H54 (cell line): ENCODE data around the gene NEK6.

ENCODE experiments used
- DNase-seq: peaks from one replicate; pipeline ENCODE4 v3.0.0; 2011; ENCODE audit warnings: low spot score, mixed read lengths; ENCODE audit not compliant: insufficient read length
- FAIRE-seq: peaks from 3 replicates; lab custom pipeline; 2011; peaks lifted over from hg19 to GRCh38; lab: Jason Lieb, UNC
- POLR2A ChIP-seq: IDR thresholded peaks from 2 replicates; pipeline ENCODE4 v1.6.1; 2011; ENCODE audit warnings: low read depth, mild to moderate bottlenecking, low read length

The NEK6 gene

DNA sequence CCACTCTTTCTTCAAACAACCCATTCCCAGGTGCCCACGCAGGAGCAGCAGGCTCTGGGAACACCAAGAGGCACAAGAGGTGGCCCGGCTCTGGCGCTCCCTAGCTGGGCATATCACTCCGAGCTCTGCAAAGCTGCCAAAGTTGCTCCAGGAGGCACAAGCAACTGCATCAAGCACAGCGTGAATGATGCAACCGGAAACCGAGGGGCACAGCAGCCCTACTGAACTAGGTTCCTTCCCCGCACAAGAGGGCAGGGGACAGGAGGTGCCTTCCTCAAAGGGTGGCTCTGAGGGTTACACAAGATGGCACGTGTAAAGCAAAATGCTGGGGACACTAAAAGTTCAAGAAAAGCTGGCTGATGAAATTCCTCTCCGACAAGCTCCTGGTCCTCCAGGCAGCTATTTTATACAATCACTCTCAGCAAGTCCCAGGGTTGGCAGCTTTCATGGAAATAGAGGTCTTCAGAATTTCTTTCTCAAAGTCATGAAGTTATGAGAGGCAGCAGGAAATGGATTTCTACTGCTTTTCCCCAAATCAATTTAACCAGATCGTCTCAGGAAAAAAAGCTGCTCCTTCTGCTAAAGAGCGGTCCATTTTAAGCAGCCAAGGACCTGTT lies 134.6 kb downstream of the NEK6 start:
- no peak for TF ChIP-seq POLR2A
- FAIRE-seq = peak; percentile 83
- DNase-seq = peak; percentile 51

DNA sequence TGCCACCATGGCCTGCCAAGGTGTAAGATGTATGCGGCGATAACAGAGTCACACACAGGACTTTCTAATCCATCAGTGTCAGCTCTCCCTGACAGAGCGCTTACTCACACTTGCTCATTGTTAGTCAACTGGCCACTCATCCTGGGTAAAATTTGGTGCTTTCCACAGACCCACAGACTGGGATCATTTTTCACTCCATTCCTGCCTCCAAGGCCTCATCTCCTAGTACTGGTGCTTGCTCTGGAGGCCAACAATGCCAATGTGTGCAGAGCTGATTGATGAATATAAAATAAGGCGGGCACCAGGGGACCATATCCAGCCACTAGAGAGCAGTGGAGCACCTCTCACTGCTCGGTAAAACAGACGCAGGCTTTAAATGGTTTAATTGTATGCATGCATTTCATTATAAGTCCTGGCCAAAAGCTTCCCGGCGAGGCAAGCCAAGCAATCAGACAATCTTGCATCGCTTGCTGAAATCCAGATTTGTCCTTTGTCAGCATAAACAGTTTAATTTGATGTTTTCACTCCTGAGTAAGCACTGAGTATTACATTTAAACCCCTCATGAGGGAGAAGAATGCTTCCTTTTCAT lies 135.2 kb downstream of the NEK6 start:
- DNase-seq (peak; percentile 88), FAIRE-seq (peak; percentile 99)
- no peak for TF ChIP-seq POLR2A

- TF ChIP-seq POLR2A = no peak
- FAIRE-seq (peak; percentile 87), DNase-seq (no peak)
These were observed 136.4 kb downstream of the NEK6 start for GRCh38 chr9:124394167-124394566.

DNA sequence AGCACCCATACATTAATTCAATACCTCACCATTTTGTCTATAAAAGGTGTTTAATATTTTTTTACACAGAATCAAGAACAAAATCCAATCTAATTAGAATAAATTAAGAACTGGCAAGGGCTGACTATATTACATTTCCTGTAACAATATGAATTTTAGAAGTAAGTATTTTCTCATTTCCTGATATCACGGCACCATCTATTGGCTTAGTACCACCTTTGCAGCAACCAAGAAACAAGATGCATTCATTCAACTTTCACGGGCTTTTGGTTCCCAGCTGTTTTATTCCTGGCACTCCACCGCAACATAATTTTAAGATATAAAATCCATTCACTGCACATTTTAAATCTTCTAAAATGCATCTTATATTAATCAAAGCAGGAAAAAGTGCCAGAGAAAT lies 136.8 kb downstream of the NEK6 start:
- DNase-seq = no peak
- TF ChIP-seq POLR2A = no peak
- no peak for FAIRE-seq

DNA sequence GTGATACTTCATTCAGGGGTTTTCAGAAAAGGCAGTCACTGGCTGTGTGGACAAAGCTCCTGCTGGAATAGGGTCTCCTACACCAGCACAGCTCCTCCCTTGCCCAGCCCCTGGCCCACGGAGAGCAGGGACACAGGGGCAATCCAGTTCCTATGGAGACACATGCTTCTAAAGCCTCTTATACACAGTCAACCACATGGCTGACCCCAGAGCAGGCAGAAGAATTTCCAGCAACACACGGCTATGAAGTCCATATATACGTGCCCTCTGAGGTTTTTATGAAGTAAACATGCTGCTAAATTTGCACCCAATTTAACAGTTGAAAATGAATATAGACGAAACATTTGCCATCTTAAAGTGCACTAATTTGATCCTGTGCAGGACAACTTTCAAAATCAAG lies 138.1 kb downstream of the NEK6 start:
- FAIRE-seq = no peak

DNA sequence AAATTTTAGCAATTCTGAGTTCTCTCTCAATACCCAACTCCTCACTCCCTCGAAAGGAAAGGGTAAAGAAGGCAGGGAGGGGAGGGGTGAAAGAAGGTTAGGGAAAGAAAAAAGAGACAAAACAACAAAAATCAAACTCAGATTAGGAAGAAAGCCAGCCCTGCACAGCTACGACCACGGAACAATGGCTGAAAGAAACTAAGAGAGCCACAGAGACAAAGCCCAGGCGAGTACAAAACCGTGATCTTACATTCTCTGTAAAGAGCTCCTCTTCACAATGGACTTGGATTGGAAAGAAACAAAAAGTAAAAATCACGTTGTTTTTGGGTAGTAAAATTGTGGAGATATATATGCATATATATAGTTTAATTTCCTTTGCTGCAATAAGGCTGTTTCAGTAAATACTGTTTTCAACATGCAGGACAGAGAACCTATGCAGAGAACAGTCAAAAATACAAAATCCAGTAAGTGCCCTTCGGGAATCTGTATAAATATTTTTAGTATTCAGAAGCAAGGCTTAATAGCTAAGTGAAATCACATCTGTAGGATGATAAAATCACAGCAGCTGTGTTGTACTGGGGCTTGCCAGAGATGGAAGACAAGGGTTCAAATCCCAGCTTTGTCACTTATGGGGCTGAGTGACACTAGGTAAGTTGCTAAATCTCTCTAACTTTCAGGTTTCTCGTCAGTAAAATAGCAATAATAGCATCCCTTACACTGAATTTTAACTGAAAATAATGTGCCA lies 140.6 kb downstream of the NEK6 start:
- no peak for TF ChIP-seq POLR2A
- DNase-seq = no peak
- no peak for FAIRE-seq

More for the DNA sequence above, 138.1 kb downstream of the NEK6 start:
- TF ChIP-seq POLR2A = no peak
- no peak for DNase-seq

DNA sequence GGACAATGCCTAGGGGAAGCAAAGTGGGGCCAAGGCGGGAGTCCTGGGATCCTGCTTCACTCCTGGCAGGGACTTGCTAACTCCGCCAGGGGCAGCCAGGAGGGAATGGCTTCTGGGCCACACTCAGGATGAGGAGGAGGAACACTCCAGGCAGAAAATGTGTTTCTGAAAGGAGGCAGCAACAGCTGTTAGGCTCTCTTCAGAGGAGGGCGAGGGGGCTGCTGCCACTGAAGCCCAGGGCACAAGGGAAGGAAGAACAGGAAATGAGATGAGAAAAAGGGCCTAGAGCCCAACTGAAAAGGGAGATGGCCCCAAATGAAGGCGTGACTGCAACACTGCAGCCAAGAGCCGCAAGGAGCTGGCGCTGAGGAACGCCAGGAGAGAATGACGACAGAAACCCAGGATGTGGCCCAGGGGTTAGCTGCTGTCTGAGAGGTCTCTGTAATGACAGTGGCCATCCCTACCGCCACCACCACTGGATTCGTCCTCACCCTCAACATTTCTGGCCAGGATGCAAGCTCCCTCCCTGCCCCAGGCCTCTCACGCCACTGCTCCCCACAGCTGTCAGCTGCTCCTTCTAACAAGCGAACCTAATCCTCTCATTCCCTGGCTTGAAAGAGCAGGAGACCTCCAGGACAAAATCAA lies 141.7 kb downstream of the NEK6 start:
- TF ChIP-seq POLR2A = no peak
- DNase-seq (no peak), FAIRE-seq (no peak)

DNA sequence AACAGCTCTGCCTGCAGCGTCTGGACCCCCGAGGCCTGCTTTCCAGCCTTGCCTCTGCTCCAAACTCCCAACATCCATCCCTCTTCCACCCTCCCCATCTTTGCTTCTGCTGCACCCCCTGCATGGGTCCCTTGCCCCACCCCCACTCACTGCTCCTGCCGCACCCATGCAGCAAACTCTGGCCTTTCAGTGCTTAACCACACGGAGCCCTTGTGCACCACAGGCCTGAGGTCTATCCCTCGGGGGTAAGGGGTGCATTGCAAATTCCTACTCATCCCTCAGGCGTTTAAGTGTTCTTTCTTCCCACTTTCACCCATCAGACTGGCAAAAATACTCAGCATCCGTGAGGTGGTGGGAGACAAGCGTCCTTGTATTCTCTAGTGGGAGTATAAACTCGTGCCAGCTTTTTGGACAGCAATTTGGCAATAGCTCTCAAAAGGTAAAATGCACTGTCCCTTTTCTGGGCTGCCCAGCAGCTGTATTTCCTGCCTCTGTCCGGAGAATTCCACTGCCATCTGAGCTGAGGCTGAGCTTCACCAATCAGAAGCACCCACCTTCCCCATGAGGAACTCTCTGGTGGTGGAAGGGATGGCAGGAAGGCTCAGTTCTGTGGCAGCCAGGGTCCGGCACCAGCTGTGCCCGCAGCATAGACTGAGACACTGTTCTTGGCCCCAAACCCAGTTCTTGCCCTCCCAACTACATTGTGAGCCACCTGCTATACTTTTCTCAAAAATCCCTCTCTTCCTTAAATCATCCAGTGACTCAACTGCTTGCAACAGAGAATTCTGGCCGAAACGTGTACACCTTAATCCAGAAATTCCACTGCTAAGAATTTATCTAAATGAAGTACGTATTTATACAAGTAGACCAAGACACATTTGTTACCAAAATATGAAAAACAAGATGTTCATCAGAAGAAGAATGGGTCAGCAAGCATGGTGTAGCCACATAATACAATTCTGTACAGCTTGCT lies 142.5 kb downstream of the NEK6 start:
- no peak for TF ChIP-seq POLR2A
- DNase-seq (no peak), FAIRE-seq (no peak)
